Measurements from ENCODE around the gene PDE6D.
A peak's percentile ranks its signal among the peaks of the same experiment; 100 is the strongest.

PDE6D gene

DNA sequence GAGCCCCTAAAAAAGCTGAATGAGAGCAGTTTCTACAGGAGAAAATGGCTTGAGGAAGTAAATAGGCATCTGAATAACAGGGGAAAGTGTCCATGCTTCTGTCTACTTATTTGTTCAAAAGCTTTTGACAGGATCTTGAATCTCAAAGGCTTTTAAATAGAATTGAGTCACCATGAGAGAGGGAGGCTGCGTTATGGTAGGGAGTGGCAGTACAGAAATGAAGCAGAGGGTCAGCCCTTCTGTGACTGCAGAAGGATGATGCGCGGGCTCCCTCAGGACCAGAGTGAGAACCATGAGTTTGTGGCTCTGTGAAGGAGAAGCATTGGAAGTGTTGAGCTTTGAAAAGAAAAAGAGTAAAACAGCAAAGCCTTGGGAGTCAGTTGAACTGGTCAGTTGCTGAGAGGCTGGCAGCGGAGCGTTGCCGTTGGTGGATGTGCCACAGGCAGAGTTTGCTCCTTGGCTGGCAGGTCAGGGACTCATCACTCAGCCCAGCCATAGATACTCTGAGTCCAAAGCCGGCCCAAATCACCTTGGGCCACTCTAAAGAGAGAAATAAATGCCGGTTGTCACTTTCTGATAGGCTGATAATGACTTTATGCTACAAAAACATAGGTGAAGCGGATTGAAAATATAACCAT lies 22.5 kb upstream of the PDE6D start:
- TF ChIP-seq, protein P1, sequence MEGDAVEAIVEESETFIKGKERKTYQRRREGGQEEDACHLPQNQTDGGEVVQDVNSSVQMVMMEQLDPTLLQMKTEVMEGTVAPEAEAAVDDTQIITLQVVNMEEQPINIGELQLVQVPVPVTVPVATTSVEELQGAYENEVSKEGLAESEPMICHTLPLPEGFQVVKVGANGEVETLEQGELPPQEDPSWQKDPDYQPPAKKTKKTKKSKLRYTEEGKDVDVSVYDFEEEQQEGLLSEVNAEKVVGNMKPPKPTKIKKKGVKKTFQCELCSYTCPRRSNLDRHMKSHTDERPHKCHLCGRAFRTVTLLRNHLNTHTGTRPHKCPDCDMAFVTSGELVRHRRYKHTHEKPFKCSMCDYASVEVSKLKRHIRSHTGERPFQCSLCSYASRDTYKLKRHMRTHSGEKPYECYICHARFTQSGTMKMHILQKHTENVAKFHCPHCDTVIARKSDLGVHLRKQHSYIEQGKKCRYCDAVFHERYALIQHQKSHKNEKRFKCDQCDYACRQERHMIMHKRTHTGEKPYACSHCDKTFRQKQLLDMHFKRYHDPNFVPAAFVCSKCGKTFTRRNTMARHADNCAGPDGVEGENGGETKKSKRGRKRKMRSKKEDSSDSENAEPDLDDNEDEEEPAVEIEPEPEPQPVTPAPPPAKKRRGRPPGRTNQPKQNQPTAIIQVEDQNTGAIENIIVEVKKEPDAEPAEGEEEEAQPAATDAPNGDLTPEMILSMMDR (conservative IDR thresholded peaks at IDR 0.05), result no peak
- no peak overlapping the region for H3K27ac ChIP-seq

DNA sequence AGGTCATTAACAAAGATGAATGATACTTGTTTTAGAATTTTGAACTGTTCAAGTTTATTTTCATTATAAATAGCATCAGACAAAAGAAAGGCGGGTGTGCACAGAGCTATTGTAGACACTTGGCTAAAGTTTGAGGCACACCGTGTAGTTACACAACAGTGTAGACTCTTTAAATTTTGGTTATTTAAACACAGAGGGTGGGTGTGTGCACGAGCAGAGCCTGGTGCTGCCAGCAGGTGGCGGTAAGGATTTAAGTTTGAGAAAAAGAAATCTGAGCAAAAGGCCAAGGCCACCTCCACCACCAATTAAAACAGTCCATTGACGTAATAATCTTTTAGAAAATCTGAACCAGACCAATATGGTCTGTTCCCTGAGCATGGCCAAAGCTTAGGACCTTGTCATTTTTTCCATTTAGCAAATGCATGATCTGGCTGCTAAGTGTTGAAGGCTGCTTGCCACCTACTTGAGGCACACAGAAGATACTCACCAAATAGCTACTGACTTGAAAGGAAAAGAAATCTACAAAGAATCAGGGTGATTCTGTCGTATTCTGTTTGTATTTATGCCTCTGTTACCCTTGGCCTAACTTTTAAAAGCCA lies 19.5 kb upstream of the PDE6D start:
- TF ChIP-seq, protein P1 (conservative IDR thresholded peaks at IDR 0.05), result peak; percentile 67
- no peak overlapping the region for H3K27ac ChIP-seq

DNA sequence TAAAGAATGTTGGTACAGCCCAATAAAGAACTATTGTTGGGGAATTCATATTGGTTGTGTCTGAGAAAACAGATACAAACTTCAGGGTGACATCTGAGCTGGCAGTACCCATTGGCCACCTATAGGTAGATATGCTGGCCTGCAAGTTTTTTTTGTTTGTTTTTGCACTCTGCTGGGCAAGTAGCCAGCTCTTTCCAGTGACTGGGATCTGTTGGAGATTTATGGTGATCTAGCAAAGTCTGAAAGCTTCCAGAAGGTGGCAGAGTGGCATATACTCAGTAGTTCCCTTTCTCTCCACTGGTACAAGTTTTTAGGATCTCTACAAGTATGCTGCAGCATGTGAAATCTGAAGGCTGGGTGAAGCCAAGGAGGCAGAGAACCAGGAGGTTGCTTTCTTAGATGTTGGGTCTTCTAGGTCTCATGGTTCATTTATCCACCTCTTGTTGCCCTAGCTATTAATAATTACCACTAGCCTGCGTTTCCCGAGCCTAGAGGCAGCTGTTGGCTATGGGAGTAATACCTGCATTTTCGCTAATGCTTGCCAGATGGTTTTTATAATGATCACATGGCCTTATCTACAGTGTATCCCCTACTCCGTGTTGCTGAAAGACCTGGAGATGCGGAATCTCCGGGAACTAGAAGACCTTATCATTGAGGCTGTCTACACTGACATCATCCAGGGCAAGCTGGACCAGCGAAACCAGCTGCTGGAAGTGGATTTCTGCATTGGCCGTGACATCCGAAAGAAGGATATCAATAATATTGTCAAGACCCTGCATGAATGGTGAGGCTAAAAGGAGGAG lies 14.6 kb upstream of the PDE6D start:
- H3K27ac ChIP-seq, result peak overlapping the region; percentile 35; the same call in 1 of the 2 replicates
- TF ChIP-seq, protein P1 (conservative IDR thresholded peaks at IDR 0.05), result peak; percentile 79

DNA sequence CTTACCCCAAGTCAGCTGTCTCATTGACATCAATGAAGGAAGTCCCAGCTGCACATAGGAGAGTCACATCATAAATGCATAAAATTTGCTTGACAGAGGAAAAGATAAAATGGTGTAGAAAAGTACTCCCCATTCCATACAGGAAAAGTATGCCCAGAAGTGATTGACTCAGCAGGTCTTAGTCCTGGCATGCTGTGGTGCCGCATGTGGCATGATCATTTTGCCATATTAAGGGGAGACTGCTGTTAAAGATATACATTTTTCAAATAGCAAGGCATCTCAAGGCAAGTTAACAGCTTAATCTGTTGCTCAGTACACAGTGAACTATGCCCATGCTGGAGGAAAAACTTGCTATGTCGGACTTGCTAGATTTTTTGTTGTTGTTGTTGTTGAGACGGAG lies 13.3 kb upstream of the PDE6D start:
- H3K27ac ChIP-seq, result no peak overlapping the region
- TF ChIP-seq, protein P1 (conservative IDR thresholded peaks at IDR 0.05), result no peak

DNA sequence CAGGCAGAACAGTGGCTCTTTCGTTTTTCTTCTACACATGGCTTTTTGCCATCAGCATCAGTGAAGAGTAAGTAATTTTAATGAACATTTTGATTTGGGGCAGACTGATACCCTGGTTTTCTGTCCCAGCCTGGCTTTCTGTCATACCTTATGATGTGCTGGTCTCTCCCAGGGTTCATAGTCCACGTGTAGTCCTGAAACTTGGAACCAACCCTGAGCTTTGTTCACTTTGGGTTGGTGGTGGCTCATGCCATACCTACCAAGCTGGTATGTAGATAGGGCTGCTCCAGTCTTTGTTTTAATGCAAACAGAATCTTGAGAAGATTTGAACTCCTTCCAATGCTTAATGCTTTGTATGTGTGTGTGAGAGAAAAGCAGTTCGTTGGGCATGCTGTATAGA lies 10.0 kb upstream of the PDE6D start:
- TF ChIP-seq, protein P1 (conservative IDR thresholded peaks at IDR 0.05), result no peak
- no peak overlapping the region for H3K27ac ChIP-seq

DNA sequence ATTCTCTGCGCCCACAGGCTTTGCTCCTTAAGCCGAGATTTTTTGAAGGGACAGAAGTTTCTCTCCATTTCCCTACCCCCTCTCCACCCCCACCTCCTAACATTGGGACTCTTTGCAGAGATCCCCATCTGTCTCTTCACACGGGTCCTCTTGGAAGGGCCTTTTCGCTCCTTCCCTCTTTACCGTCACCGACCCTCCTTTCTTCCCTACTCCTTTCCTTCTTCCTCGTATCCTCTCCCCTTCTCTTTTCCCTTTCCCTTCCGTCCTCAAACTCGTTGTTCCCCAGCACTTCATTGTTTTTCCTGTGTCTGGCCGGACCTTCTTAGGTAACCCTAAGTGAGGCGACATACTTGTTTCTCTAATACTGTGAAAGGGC lies 5.8 kb upstream of the PDE6D start:
- peak overlapping the region; percentile 82 for H3K27ac ChIP-seq
- TF ChIP-seq, protein P1 (conservative IDR thresholded peaks at IDR 0.05), result 0 out of 2 replicates have a peak, but pooled peaks have one; percentile 2

DNA sequence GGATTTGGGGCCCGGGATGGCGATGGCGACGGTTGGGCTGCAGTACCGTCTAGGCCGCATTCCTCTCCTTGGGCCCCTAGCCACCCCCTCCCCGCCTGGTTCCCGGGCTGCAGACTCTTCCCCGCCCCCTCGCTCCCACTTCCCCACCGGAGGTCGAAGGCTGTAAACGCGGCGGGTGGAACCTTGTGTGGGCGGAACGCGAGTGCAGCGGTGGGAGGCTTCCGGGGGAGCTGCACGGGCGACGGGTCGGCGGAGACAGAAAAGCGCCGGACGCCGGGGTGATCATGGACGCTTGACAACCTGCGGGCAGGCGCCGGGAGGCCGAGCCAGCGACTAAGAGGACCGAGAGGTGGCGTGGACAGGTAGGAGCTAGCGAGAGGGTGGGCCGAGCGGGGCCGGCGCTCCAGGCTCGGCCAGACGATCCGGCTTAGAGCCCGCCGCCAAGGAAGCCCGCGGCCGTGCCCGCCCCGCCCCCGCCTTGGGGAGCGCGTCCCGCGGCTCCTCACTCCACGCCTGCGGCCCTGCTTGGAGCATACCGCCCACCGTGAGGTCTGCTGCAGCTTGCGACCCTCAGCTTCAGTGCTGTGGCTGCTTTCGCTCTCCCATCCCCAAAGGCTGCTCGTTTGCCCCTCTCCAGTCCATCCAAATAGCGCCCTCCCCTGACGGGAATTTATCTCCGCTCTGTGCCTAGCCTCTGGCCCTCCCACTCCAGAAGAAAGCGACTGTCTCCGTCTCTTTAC lies 5.3 kb upstream of the PDE6D start, which contains the start of gene COPS7B:
TSS of gene COPS7B (plus strand) at position 269 of the 740 bp plus-strand sequence. CDS start 2,126 bp downstream, outside the sequence.
- peak within 1 kb of the TSS; percentile 82 for H3K27ac ChIP-seq
- TF ChIP-seq, protein P1 (conservative IDR thresholded peaks at IDR 0.05), result peak; percentile 61

Measured in VCaP (cell line).